Measurements from ENCODE around the gene RHBDF1. TPM values are rescaled to one million over a fixed set of nuclear protein-coding genes. Genes with fewer than 3 reads are reported as not detected.

Gene RHBDF1
- total RNA-seq, 2 donors from 2014 or later = 109 to 138 TPM

DNA sequence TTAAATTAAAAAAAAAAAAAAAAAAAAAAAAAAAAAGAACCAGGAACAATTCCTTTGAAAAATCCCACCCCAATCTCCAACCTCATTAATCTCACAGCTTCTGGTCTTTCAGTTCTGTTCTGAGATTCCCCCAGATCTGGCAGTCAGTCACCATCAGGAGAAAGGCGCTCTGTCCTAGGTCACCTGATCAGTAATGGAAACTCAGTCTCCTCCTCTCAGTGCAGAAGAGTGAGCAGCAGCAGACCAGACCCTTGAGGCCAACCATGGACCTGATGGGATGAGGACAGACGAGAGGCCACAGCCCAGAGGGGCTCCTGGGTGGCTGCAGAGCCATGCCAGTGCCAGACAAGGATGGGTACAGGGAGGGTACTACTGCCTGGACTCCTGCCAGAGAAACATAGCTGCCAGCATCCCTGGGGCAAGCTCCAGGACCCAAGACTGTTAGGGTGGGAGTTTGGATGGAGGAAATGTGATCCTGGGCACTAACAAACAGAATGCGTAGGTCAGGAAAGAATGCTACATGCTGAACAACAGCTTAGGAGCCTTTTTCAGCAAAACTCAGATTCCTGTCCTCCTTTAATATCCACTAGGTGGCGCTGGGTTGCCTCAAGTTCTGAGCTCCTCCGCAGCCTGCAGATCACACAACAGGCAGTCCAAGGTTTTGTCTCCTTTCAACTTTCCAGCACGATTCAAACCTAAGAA is 34.3 kb upstream of the RHBDF1 start:
- peaks cover 7% of the 10 kb centered on the region for H3K36me3 ChIP-seq

GRCh38 chr16:105521-105920 is 33.1 kb upstream of the RHBDF1 start:
- TF ChIP-seq, protein P1, sequence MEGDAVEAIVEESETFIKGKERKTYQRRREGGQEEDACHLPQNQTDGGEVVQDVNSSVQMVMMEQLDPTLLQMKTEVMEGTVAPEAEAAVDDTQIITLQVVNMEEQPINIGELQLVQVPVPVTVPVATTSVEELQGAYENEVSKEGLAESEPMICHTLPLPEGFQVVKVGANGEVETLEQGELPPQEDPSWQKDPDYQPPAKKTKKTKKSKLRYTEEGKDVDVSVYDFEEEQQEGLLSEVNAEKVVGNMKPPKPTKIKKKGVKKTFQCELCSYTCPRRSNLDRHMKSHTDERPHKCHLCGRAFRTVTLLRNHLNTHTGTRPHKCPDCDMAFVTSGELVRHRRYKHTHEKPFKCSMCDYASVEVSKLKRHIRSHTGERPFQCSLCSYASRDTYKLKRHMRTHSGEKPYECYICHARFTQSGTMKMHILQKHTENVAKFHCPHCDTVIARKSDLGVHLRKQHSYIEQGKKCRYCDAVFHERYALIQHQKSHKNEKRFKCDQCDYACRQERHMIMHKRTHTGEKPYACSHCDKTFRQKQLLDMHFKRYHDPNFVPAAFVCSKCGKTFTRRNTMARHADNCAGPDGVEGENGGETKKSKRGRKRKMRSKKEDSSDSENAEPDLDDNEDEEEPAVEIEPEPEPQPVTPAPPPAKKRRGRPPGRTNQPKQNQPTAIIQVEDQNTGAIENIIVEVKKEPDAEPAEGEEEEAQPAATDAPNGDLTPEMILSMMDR (IDR thresholded peaks at IDR 0.05) = no peak
- peaks cover 7% of the 10 kb centered on the region for H3K36me3 ChIP-seq
- DNase-seq (ENCODE audit: low spot score) = no peak

More for the DNA sequence above, 34.3 kb upstream of the RHBDF1 start:
- no peaks in the 10 kb centered on the region for H3K9me3 ChIP-seq
- no peak for ATAC-seq (ENCODE audit: insufficient number of reproducible peaks, low FRiP score, low read depth)
- no peak for DNase-seq (ENCODE audit: low spot score)
- peaks cover 19 to 26% of the 10 kb centered on the region in 2 donors for H3K4me1 ChIP-seq (ENCODE audit: control insufficient read depth in 1 of 2, low read depth in 2 of 2)
- H3K27me3 ChIP-seq (replicated peaks; ENCODE audit: insufficient read depth) = no peaks in the 10 kb centered on the region
- H3K27ac ChIP-seq = peak overlapping the region in 1 of 2 donors; percentile 43
- no peak overlapping the region for H3K4me3 ChIP-seq
- TF ChIP-seq, protein P1 (IDR thresholded peaks at IDR 0.05) = peak; percentile 84

DNA sequence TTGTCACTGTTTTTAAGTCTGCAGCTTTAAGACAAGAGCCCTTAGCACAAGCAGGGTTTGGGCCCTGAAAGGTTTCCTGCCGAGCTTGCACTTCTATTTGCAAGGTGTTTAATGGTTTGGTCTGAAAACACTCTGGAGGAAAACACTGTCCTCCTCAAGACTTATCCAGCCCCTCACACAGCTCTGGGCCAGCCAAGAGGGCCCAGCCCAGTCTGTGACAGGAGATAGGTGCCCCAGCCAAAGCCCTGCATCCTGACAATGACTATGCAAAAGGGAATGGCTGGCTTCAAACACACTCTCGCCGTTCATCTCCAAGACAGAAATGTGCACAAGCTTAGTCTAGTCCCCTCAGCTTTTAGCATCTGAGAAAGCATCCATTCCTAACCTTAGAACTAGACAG is 32.5 kb upstream of the RHBDF1 start:
- Histone ChIP-seq H3K36me3 (peaks cover 7% of the 10 kb centered on the region), H3K27ac (peak overlapping the region; percentile 17 to 40)
- TF ChIP-seq, protein P1 (IDR thresholded peaks at IDR 0.05) = no peak

More at GRCh38 chr16:105521-105920, 33.1 kb upstream of the RHBDF1 start:
- Histone ChIP-seq H3K4me3 (no peak overlapping the region), H3K27ac (peak overlapping the region; percentile 12 to 17), H3K27me3 (replicated peaks; ENCODE audit: insufficient read depth) (no peaks in the 10 kb centered on the region), H3K4me1 (ENCODE audit: control insufficient read depth in 1 of 2, low read depth in 2 of 2) (peaks cover 28 to 39% of the 10 kb centered on the region in 2 donors), H3K9me3 (no peaks in the 10 kb centered on the region)
- no peak for ATAC-seq (ENCODE audit: insufficient number of reproducible peaks, low FRiP score, low read depth)

DNA sequence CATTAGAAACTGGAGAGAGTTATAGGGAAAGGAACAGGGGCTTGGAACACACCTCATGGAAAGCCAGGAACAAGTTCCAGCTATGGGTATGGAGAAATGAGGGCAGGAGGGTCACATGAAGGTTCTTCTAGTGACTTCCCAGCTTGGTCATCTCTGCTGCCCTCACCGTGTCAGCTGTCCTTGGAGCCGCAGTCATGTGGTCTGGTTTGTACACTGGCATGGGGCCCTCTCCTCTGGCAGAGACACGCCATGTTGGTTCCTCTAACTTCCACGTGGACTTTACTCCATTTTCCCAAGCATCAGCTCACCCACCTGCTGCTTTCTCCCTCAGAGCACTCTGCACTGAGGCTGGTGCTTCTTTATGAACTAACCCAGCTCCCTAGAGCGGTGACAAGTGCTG is 31.9 kb upstream of the RHBDF1 start:
- no peak for DNase-seq (ENCODE audit: low spot score)
- H3K4me1 ChIP-seq (ENCODE audit: control insufficient read depth in 1 of 2, low read depth in 2 of 2) = peaks cover 28 to 45% of the 10 kb centered on the region in 2 donors
- TF ChIP-seq, protein P1 (IDR thresholded peaks at IDR 0.05) = no peak
- H3K36me3 ChIP-seq = peaks cover 7% of the 10 kb centered on the region
- no peaks in the 10 kb centered on the region for H3K9me3 ChIP-seq
- no peaks in the 10 kb centered on the region for H3K27me3 ChIP-seq (replicated peaks; ENCODE audit: insufficient read depth)
- no peak for ATAC-seq (ENCODE audit: insufficient number of reproducible peaks, low FRiP score, low read depth)
- peak overlapping the region in 1 of 2 donors; percentile 40 for H3K27ac ChIP-seq
- no peak overlapping the region for H3K4me3 ChIP-seq

More for the DNA sequence above, 32.5 kb upstream of the RHBDF1 start:
- no peak overlapping the region for H3K4me3 ChIP-seq
- DNase-seq (ENCODE audit: low spot score) (no peak), ATAC-seq (ENCODE audit: insufficient number of reproducible peaks, low FRiP score, low read depth) (no peak)
- peaks cover 28 to 45% of the 10 kb centered on the region in 2 donors for H3K4me1 ChIP-seq (ENCODE audit: control insufficient read depth in 1 of 2, low read depth in 2 of 2)
- H3K27me3 ChIP-seq (replicated peaks; ENCODE audit: insufficient read depth) = no peaks in the 10 kb centered on the region
- H3K9me3 ChIP-seq = no peaks in the 10 kb centered on the region

DNA sequence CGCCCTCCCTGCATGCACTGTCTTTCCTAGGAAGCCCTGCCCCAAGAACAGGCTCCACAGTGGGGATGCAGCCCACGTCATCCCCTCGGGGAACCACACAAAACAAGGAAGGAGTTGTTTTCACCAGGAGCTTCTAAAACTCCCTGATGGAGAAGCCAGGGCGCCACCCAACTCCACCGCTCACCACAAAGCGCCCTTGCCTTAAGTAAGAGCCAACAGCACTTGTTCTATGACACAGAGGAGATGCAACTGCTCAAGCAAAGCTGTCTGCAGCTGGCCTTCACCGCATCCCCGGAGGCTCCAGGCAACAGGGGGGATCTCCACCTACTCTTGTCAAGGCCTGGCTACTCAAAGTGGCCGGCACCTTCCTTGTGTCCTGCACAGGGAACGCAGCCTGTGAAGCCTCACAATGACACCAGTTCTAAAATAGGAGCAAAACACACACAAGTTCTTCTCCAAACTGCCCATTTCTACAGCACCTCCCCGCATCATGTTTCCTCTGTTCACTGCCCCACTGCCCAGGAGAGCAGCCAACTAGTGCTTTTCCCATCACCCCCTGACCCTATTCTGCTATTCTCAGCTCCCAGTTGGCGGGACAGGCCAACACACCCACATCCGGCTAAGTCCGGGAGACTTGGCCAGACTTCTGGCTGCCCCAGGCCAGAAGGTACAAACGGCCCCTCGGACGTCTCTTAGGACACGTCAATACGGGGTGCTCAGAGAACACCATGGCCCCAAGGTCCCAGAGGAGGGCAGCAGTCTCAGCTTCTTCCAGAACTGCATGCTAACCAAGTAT is 29.8 kb upstream of the RHBDF1 start:
- peak; percentile 45 for ATAC-seq (ENCODE audit: insufficient number of reproducible peaks, low FRiP score, low read depth)
- H3K36me3 ChIP-seq = peaks cover 10% of the 10 kb centered on the region
- TF ChIP-seq, protein P1 (IDR thresholded peaks at IDR 0.05) = no peak
- H3K4me1 ChIP-seq (ENCODE audit: control insufficient read depth in 1 of 2, low read depth in 2 of 2) = peaks cover 34 to 60% of the 10 kb centered on the region in 2 donors
- H3K27me3 ChIP-seq (replicated peaks; ENCODE audit: insufficient read depth) = no peaks in the 10 kb centered on the region
- H3K4me3 ChIP-seq = peak overlapping the region; percentile 43
- peak overlapping the region; percentile 91 to 94 for H3K27ac ChIP-seq
- DNase-seq (ENCODE audit: low spot score) = no peak
- H3K9me3 ChIP-seq = no peaks in the 10 kb centered on the region
